Suppressor macrophage (primary cell): ENCODE measurements around the gene TRNAU1AP.

Experiments used
- DNase-seq, 4 experiments: peaks; one replicate each; pipeline ENCODE4 v3.0.0-alpha.2; 2020 to 2022

The TRNAU1AP gene

DNA sequence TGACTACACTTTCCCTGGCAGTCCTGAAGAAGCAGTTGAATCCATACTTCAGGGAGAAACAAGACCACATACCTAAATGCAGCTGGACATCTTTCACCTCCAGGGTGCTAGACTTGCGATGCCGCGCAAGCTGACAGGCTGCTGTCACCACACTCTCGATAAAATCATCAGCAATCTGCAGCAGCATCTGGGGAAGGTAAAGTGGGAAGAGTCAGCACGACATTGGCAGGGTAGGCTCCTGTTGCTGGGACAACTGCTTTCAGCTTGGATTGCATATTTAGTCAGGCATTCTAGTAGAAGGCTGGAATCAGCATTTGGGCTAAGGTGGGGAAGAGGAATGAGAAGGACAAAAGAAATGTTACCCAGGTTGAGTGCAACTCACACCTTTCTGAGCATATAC lies 60.3 kb downstream of the TRNAU1AP start:
- no peak for DNase-seq
